Activated CD8-positive, alpha-beta memory T cell treated with anti-CD3 and anti-CD28 coated beads, Interleukin-2, amount 50 U/mL, for 1 hour (primary cell): ENCODE data around the gene SHMT2.
A peak's percentile ranks its signal among the peaks of the same experiment; 100 is the strongest.

ENCODE experiments used
- DNase-seq: peaks from one replicate; pipeline ENCODE4 v3.0.0-alpha.2; 2020; ENCODE audit errors: extremely low read depth

Gene SHMT2

DNA sequence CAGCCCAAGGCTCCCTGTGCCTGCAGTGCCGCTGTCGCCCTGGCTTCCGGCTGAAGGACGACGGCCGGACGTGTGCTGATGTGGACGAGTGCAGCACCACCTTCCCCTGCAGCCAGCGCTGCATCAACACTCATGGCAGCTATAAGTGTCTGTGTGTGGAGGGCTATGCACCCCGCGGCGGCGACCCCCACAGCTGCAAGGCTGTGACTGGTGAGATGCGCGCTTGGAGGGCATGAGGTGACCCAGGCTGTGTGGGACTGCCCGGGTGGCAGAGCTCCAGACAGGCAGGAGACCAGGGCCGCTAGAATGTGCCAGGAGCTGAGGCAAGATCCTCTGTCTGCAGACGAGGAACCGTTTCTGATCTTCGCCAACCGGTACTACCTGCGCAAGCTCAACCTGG is 32.6 kb upstream of the SHMT2 start:
- no peak for DNase-seq

DNA sequence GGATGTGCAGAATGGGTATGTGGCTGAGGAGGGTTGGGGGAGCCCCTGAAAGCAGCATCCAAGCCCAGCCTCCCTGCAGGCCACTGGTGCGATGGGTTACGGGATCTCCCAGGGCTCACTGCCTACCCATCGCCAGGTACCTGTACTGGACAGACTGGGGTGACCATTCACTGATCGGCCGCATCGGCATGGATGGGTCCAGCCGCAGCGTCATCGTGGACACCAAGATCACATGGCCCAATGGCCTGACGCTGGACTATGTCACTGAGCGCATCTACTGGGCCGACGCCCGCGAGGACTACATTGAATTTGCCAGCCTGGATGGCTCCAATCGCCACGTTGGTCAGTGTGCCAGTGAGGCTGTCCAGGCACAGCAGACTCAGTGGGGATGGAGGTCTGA is 31.2 kb upstream of the SHMT2 start:
- no peak for DNase-seq

DNA sequence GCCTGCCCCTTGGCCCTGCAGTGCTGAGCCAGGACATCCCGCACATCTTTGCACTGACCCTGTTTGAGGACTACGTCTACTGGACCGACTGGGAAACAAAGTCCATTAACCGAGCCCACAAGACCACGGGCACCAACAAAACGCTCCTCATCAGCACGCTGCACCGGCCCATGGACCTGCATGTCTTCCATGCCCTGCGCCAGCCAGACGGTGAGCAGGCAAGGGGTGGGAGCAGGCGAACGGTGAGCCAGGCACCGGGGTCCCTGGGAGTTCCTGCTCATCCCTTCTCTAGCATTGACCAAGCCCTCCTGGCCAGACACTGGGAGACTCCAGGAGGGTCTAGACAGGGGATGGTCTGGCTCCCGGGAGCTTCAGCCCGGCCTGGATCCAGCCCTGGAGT is 30.3 kb upstream of the SHMT2 start:
- no peak for DNase-seq

DNA sequence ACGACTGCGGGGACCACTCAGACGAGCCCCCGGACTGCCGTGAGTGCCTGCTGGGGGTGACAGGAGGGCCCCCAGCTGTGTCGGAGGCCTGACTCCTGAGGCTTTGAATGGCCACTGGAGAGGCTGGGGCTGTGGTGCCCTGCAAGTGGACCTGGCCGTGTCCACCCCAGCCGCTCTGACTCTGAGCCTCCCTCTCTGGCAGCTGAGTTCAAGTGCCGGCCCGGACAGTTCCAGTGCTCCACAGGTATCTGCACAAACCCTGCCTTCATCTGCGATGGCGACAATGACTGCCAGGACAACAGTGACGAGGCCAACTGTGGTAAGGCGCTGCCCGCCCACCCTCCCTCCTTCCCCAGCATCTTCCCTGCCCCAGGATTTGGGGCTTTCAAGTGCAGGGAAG is 29.0 kb upstream of the SHMT2 start:
- DNase-seq = no peak

DNA sequence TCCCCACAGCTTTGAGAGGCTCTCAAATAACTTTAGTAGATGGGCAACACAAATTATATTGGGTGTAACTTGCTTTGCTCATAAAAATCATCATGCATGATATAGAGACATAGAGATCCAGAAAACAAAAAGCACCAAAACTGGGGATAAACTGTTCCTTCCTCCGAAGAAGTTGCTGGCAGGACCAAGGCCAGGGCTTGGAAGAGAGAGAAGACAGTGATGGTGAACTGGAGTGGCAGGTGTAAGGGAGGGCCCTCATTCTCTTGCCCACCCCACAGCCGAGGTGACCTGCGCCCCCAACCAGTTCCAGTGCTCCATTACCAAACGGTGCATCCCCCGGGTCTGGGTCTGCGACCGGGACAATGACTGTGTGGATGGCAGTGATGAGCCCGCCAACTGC is 28.3 kb upstream of the SHMT2 start:
- DNase-seq = no peak

DNA sequence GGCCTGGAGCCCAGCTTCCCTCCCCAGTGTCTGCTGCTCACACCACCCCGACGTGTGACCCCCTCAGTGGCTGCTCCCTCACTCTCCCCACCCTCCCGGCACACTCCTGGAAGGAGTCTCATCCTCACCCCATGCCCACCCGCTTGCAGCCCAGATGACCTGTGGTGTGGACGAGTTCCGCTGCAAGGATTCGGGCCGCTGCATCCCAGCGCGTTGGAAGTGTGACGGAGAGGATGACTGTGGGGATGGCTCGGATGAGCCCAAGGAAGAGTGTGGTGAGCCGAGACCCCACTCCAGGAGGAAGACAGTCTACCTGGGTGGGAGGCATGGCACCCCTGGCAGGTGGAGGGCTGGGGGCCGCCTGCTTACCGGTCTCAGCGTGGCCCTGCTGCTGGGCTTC is 27.9 kb upstream of the SHMT2 start:
- DNase-seq = no peak

DNA sequence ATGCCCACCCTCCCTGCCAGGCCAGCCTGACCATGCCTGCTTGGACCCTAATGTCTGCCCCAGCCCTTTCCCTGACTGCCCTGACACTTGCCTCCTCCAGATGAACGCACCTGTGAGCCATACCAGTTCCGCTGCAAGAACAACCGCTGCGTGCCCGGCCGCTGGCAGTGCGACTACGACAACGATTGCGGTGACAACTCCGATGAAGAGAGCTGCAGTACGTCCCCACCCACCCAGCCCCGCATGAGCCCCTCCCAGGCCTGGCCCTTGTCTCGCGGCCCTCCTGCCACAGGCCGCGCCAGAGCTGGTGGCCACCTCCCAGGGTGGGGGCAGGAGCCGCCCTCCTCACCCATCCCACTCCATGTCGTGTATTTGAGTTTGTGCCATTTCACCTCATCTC is 27.2 kb upstream of the SHMT2 start:
- no peak for DNase-seq

DNA sequence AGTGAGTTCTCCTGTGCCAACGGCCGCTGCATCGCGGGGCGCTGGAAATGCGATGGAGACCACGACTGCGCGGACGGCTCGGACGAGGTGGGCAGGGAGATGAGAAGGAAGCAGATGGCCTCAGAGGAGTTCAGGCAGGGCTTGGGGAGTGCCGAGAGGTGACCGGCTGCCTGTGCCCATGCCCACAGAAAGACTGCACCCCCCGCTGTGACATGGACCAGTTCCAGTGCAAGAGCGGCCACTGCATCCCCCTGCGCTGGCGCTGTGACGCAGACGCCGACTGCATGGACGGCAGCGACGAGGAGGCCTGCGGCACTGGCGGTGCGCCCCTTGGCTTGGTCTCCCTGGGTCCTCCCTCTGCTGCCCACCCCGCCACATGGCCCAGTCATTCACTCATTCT is 26.3 kb upstream of the SHMT2 start:
- DNase-seq = no peak

DNA sequence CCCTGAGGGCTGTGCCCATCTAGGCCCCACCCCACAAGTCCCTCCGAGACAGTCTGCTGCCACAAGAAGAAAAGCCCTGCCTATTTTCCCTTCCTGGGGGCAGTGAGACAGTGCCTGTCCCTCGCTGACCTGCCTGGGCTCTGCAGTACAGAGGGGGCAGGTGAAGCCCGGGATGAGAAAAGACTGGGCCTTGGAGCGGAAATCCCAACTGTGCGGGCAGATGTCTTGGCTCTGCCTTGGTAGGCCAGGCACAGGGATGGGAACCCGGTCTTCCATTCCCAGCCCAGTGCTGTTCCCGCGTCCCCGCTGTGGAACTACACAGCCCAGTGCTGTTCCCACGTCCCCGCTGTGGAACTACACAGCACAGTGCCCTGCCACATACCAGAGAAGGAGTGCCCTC is 25.7 kb upstream of the SHMT2 start:
- no peak for DNase-seq

DNA sequence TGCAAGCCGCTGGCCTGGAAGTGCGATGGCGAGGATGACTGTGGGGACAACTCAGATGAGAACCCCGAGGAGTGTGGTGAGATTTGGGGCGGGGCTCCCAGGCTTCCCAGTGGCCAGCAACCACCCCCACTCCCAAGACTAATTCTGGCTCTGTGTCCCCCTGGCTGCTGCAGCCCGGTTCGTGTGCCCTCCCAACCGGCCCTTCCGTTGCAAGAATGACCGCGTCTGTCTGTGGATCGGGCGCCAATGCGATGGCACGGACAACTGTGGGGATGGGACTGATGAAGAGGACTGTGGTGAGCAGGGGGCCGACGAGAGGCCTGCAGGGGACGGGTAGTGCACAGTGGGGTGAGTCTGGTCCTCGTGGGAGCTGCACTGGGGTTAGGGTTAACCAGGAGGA is 25.1 kb upstream of the SHMT2 start:
- no peak for DNase-seq

DNA sequence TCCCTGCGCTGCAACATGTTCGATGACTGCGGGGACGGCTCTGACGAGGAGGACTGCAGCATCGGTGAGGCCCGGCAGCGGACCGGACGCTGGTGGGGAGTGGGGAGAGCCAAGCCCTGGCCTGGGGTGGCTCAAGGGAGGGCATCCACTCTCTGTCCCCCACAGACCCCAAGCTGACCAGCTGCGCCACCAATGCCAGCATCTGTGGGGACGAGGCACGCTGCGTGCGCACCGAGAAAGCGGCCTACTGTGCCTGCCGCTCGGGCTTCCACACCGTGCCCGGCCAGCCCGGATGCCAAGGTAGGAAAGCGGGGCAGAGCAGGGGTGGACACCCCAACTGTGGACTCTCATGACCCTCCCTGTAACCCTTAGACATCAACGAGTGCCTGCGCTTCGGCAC is 24.3 kb upstream of the SHMT2 start:
- DNase-seq = no peak

DNA sequence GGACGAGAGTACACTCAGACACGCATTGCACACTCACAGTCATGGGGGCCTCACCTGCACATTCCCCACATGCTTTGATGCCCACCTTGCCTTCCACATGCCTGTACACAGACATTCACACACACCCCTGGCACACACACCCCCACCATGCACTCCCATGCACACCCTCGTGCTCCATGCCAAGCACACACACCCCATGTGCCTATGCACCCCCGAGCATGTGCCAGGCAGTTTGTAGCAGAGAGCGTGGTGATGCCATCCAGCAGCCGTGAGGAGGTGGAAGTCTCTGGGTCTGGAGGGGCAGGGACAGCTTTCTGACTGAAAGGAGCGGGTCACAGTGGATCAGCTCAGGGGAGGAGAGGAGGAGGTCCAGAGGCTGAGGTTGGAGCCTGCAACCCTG is 23.6 kb upstream of the SHMT2 start:
- no peak for DNase-seq

DNA sequence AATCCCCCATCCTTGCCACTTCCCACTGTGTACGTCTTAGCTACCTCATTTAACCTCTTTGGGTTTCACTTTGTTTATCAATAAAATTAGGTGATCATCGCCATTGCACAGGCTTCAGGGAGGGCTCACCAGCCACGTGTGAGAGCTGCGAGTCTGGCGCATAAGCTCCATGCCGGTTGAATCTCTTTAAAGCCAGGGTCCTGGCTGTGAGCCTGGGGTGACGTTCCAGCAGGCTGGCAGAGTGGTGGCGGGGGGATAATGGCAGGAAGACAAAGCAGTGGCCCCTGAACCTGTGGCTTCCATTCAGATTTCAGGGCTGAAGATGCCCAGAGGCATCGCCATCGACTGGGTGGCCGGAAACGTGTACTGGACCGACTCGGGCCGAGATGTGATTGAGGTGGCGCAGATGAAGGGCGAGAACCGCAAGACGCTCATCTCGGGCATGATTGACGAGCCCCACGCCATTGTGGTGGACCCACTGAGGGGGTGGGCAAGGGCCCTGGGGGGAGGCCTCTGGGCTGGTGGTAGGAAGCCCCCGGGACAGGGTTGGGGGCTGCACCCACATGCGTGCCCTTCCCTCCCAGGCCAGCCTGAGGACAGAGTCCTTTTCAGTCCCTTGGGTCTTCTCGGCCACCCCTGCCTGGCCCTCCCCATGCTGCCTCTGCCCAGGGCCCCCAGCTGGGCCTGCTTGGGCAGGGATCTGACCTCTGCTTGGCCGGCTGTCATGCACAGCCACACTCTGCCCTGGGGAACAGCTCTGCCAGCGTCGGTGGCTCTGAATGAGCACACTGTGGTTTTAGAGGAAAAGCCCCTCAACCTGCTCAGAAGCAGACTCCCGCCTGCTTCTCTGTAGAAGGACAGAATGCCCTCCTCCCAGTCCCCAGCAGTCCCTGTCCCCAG is 21.5 kb upstream of the SHMT2 start:
- no peak for DNase-seq

DNA sequence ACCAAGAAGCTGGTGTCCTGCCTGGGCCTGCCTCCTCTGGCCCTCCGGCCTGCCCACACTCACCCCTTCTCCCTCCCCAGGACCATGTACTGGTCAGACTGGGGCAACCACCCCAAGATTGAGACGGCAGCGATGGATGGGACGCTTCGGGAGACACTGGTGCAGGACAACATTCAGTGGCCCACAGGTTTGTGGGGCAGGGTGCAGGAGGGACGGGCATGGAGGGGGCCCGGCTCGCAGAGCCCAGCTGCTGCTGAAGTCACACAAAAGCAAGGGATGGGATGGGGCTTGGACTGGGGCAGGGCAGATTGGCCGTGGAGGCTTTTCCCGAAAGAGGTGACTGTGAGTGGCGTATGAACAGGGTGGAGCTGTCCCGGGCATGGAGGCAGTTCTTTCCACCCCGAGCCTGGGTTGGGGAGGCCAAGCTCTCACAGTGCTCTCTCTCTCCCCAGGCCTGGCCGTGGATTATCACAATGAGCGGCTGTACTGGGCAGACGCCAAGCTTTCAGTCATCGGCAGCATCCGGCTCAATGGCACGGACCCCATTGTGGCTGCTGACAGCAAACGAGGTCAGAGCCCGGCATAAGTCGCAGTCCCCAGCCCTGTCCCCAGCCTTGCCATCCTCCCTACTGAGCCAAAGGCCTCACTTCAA is 20.8 kb upstream of the SHMT2 start:
- no peak for DNase-seq

DNA sequence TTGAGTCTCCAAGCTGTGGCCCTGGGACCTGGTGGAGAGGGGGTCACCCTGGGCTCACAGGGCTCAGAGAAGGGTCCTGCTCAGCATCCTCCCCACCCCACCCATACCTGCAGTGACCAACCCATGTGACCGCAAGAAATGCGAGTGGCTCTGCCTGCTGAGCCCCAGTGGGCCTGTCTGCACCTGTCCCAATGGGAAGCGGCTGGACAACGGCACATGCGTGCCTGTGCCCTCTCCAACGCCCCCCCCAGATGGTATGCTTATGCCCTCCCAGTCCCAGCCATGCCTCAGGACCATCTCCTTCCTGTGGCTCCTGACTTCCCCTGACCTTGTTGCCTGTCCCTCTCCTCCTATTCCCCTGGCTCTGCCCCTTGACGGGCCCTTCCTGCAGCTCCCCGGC is 19.6 kb upstream of the SHMT2 start:
- no peak for DNase-seq

DNA sequence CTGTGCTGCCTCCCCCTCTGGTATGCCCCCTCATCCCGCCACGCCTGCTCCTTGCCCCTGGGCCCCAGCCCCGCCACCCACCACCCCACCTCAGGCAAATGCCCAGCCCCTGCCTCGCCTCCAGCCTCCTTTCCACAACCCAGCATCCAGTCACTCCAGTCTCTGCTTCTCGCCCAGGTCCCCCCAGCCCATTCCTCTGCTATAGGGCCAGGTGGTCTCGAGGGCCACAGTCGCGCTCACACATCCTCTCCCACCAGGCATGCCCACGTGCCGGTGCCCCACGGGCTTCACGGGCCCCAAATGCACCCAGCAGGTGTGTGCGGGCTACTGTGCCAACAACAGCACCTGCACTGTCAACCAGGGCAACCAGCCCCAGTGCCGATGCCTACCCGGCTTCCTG is 19.1 kb upstream of the SHMT2 start:
- no peak for DNase-seq

DNA sequence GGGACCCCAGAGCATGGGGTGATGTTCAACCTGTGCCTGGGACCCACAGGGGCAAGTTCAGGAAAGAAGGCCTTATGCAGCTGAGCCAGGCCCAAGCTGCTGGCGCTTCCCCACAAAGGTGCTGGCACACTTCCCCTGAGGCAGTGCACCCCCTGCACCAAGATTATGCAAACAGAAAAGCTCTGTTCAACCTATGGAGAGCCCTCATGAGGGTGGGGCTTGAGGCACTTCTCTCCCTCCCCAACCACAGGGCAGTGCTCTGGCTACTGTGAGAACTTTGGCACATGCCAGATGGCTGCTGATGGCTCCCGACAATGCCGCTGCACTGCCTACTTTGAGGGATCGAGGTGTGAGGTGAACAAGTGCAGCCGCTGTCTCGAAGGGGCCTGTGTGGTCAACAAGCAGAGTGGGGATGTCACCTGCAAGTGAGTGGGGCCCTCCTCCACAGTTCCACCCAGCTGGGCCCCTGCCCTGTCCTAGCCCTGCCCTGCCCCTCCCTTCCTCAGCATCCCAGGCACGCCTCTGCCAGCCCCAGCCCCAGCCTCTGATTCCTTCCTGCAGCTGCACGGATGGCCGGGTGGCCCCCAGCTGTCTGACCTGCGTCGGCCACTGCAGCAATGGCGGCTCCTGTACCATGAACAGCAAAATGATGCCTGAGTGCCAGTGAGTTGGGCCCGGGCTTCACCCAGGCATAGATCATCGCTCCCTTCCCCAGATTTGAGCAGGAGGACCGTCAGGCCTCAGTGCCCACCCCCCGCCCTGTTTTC is 18.4 kb upstream of the SHMT2 start:
- no peak for DNase-seq

DNA sequence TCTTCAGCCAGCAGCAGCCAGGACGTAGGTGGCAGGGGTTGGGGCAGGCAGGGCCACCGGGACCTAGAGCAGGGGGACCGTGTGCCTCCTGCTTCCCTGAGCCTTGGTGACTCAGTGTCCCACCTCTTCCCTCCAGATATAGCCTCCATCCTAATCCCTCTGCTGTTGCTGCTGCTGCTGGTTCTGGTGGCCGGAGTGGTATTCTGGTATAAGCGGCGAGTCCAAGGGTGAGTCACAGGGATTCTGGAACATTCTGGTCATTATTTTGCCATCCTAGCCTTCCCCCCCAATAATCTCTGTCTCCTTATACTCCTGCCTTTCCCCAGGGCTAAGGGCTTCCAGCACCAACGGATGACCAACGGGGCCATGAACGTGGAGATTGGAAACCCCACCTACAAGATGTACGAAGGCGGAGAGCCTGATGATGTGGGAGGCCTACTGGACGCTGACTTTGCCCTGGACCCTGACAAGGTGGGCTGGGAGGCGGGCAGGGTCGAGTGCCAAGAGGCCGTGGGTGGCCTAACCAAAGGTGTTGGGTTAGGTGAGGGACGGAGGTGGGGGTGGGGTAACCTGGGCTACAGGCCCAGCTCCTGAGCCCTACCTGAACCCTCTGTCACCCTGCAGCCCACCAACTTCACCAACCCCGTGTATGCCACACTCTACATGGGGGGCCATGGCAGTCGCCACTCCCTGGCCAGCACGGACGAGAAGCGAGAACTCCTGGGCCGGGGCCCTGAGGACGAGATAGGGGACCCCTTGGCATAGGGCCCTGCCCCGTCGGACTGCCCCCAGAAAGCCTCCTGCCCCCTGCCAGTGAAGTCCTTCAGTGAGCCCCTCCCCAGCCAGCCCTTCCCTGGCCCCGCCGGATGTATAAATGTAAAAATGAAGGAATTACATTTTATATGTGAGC is 17.5 kb upstream of the SHMT2 start:
- DNase-seq = no peak

DNA sequence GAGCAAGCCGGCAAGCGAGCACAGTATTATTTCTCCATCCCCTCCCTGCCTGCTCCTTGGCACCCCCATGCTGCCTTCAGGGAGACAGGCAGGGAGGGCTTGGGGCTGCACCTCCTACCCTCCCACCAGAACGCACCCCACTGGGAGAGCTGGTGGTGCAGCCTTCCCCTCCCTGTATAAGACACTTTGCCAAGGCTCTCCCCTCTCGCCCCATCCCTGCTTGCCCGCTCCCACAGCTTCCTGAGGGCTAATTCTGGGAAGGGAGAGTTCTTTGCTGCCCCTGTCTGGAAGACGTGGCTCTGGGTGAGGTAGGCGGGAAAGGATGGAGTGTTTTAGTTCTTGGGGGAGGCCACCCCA is 16.8 kb upstream of the SHMT2 start:
- DNase-seq = no peak

DNA sequence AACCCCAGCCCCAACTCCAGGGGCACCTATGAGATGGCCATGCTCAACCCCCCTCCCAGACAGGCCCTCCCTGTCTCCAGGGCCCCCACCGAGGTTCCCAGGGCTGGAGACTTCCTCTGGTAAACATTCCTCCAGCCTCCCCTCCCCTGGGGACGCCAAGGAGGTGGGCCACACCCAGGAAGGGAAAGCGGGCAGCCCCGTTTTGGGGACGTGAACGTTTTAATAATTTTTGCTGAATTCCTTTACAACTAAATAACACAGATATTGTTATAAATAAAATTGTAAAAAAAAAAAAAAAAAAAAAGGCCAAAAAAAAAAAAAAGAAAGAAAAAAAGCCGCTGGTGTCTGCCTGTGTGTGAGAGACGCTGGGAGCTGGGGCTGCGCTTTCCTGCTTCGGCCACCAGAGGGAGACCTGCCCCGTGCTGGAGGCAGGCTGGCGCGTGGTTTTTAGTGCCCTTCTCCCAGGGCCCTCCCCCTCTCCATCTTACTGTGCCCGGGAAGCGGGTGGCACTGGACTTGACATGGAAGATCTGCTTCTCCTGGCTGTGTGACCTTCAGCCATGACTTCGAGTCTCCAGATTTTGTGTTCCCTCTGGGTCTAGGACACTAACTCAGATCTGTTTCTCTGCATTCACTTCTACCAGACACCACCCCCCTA is 16.3 kb upstream of the SHMT2 start:
- peak; percentile 53 for DNase-seq

DNA sequence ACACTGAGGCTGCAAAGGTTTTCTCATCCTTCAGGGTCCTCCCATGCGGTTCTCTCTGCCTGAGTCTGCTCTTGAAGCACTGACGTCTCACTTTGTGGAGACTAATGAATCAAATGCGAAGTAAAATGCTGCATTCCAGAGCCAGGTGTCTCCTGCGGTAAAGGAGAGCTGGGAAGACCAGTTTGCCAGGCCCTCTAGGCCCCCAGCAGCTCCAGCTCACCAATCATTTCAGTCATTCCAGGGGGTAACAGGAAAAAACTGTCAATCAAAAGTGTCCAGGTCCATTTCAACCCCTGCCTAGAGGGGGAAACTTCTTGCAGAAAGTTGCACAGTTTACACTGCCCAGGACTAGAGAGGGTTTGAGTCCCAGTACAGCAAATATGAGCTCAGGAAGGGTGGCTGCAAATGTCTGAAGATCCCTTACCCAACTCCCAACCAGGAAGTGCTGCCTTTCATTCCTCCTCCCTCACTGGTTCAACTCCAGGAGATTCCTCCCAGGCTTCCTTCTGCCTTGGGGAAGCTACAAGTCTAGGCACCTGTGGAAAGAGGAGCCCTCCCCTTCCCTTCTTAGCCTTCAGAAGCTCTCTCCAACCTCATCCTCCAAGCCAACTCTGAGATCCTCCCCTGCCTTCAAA is 15.6 kb upstream of the SHMT2 start:
- no peak for DNase-seq
